Measurements from ENCODE around the gene PLXNB2. TPM values are rescaled to one million over a fixed set of nuclear protein-coding genes. Genes with fewer than 3 reads are reported as not detected.
A peak's percentile ranks its signal among the peaks of the same experiment; 100 is the strongest.

Gene PLXNB2
- total RNA-seq, 3 donors from 2014 or later: 232 to 318 (median 250) TPM

- no peak for DNase-seq
These were observed 21.7 kb downstream of the PLXNB2 start for GRCh38 chr22:50285568-50286229.

DNA sequence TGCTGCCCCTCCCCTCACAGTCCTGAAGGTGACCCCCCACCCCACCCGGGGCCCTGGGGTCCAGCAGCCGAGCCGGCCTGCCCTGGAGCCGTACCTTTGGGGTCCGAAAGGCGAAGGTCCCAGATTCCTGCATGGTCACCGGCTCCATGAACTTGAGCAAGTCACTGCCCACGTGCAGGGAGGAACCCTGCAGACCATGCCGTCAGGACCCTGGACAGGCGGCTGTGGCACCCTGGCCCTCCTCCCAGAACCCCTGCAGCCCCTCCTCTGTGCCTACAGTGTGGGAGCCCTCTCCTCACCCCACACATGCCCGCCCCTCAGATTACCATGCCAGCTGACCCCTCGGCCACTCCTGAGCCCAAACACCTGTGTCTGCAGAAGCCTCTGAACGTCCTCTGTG is 23.0 kb downstream of the PLXNB2 start:
- no peak for DNase-seq
- Histone ChIP-seq H3K4me1 (ENCODE audit: low read depth) (no peaks in the 10 kb centered on the region), H3K9me3 (no peaks in the 10 kb centered on the region), H3K36me3 (ENCODE audit: low read depth) (peaks cover 14% of the 10 kb centered on the region), H3K4me3 (no peak overlapping the region)
- intact Hi-C loops (cut with DNase I, micrococcal nuclease): no loop called here
- no peak for ATAC-seq
- TF ChIP-seq, protein P1, sequence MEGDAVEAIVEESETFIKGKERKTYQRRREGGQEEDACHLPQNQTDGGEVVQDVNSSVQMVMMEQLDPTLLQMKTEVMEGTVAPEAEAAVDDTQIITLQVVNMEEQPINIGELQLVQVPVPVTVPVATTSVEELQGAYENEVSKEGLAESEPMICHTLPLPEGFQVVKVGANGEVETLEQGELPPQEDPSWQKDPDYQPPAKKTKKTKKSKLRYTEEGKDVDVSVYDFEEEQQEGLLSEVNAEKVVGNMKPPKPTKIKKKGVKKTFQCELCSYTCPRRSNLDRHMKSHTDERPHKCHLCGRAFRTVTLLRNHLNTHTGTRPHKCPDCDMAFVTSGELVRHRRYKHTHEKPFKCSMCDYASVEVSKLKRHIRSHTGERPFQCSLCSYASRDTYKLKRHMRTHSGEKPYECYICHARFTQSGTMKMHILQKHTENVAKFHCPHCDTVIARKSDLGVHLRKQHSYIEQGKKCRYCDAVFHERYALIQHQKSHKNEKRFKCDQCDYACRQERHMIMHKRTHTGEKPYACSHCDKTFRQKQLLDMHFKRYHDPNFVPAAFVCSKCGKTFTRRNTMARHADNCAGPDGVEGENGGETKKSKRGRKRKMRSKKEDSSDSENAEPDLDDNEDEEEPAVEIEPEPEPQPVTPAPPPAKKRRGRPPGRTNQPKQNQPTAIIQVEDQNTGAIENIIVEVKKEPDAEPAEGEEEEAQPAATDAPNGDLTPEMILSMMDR (IDR thresholded peaks at IDR 0.05): no peak

More at GRCh38 chr22:50285568-50286229, 21.7 kb downstream of the PLXNB2 start:
- no peak for ATAC-seq
- Histone ChIP-seq H3K4me1 (ENCODE audit: low read depth) (no peaks in the 10 kb centered on the region), H3K9me3 (no peaks in the 10 kb centered on the region), H3K4me3 (no peak overlapping the region), H3K36me3 (ENCODE audit: low read depth) (peaks cover 12% of the 10 kb centered on the region)
- TF ChIP-seq, protein P1 (IDR thresholded peaks at IDR 0.05): no peak
- intact Hi-C loops (cut with DNase I, micrococcal nuclease): no loop called here

DNA sequence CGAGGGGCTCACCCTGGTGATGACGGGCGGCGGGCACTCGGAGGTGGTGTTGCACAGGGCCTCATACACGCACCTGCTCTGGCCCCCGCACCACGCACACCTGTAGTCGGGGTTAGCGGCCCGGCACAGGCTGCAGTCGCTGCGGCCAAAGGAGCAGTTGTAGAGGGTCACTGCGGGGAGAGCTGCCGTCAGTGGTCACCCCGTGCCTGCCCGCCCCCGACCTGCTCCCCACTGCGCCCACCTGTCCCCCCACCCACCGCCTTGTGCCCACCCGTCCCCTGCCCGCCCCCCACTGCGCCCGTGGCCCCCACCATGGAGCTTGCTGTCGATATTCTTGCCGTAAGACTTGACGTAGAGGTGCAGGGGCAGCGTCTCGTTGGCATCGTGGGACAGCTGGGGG is 23.6 kb downstream of the PLXNB2 start:
- ATAC-seq: no peak
- H3K4me3 ChIP-seq: no peak overlapping the region
- intact Hi-C loops (cut with DNase I, micrococcal nuclease): no loop called here
- no peaks in the 10 kb centered on the region for H3K9me3 ChIP-seq
- no peak for DNase-seq
- TF ChIP-seq, protein P1 (IDR thresholded peaks at IDR 0.05): no peak
- H3K36me3 ChIP-seq (ENCODE audit: low read depth): peaks cover 16% of the 10 kb centered on the region
- no peaks in the 10 kb centered on the region for H3K4me1 ChIP-seq (ENCODE audit: low read depth)

GRCh38 chr22:50282361-50283155 is 24.9 kb downstream of the PLXNB2 start:
- Histone ChIP-seq H3K4me3 (no peak overlapping the region), H3K36me3 (ENCODE audit: low read depth) (peaks cover 20% of the 10 kb centered on the region), H3K4me1 (ENCODE audit: low read depth) (no peaks in the 10 kb centered on the region), H3K9me3 (no peaks in the 10 kb centered on the region)
- peak; percentile 71 for ATAC-seq
- no peak for DNase-seq
- TF ChIP-seq, protein P1 (IDR thresholded peaks at IDR 0.05): no peak
- intact Hi-C loops (cut with DNase I, micrococcal nuclease): no loop called here

DNA sequence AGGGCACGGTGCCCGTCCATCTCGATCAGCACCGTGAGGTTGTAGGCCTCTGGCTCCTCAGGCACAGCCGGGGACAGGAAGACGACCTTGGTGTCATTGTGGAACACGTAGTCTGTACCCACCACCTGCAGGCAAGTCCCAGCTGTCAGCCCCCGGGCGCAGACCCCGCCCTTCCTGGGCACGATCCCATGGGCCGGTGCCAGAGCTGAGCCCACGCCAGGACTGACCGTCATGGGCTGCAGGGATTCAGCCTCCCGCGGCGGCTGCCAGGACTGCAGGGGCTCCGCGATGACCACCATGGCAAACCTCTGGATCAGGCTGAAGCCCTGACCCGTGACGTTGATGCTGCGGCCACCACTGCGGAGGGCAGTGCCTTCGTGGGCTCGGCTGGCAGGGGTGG is 25.5 kb downstream of the PLXNB2 start:
- no peak for ATAC-seq
- Histone ChIP-seq H3K9me3 (no peaks in the 10 kb centered on the region), H3K4me3 (no peak overlapping the region), H3K36me3 (ENCODE audit: low read depth) (peaks cover 14% of the 10 kb centered on the region), H3K4me1 (ENCODE audit: low read depth) (no peaks in the 10 kb centered on the region)
- no peak for DNase-seq
- TF ChIP-seq, protein P1 (IDR thresholded peaks at IDR 0.05): no peak
- intact Hi-C loops (cut with DNase I, micrococcal nuclease): no loop called here

All from mucosa of descending colon (tissue), 3 donors.